Activated CD4-positive, CD25-positive, alpha-beta regulatory T cell treated with anti-CD3 and anti-CD28 coated beads, Interleukin-2, amount 50 U/mL, for 16 hours (primary cell): ENCODE results near the gene MYH9.
"Not testable (repeated sequence)": the region's sequence is repeated elsewhere in the genome, so short reads cannot be mapped to it uniquely, and the experiment has no call there.

Experiments used
- DNase-seq: peaks from one replicate; pipeline ENCODE4 v3.0.0-alpha.2; 2020; ENCODE audit warnings: low read depth, low spot score

MYH9 gene

GRCh38 chr22:36387959-36388726 is at the start of gene MYH9:
TSS of gene MYH9 (minus strand) at chr22:36387967. CDS start at chr22:36349236, 38,731 bp downstream.
- DNase-seq = peak; percentile 95

- no peak for DNase-seq
These were observed 48.0 kb upstream of the MYH9 start for GRCh38 chr22:36435516-36436415.

GRCh38 chr22:36433318-36434231 is 45.8 kb upstream of the MYH9 start:
- DNase-seq = no peak

- DNase-seq = no peak
These were observed 45.0 kb upstream of the MYH9 start for GRCh38 chr22:36432592-36433317.

- DNase-seq = no peak
These were observed 44.2 kb upstream of the MYH9 start for GRCh38 chr22:36431977-36432376.

GRCh38 chr22:36430863-36431262 is 43.1 kb upstream of the MYH9 start:
- DNase-seq = no peak

GRCh38 chr22:36427952-36428351 is 40.2 kb upstream of the MYH9 start:
- not testable (repeated sequence) for DNase-seq

GRCh38 chr22:36425977-36426523 is 38.3 kb upstream of the MYH9 start:
- no peak for DNase-seq

GRCh38 chr22:36424901-36425579 is 37.3 kb upstream of the MYH9 start:
- no peak for DNase-seq

GRCh38 chr22:36424466-36424865 is 36.7 kb upstream of the MYH9 start:
- DNase-seq = not testable (repeated sequence)

- no peak for DNase-seq
These were observed 36.0 kb upstream of the MYH9 start for GRCh38 chr22:36423461-36424404.

GRCh38 chr22:36422287-36423014 is 34.7 kb upstream of the MYH9 start:
- DNase-seq = no peak

GRCh38 chr22:36419912-36420882 is 32.4 kb upstream of the MYH9 start:
- DNase-seq = no peak

- DNase-seq = no peak
These were observed 31.6 kb upstream of the MYH9 start for GRCh38 chr22:36419177-36419911.

GRCh38 chr22:36417281-36417686 is 29.5 kb upstream of the MYH9 start:
- no peak for DNase-seq
